HEK293T (cell line): ENCODE data around the gene HBP1.

Source experiments
- ARNT ChIP-seq: fragments of 450-650 bp; IDR thresholded peaks from 2 replicates; pipeline ENCODE4 v1.6.1; 2017; ENCODE audit warnings: mild to moderate bottlenecking
- BHLHE40 ChIP-seq: fragments of 450-650 bp; IDR thresholded peaks from 2 replicates; pipeline ENCODE4 v1.6.1; 2016; ENCODE audit warnings: mild to moderate bottlenecking, moderate library complexity, borderline replicate concordance
- ELF4 ChIP-seq: fragments of 450-650 bp; IDR thresholded peaks from 2 replicates; pipeline ENCODE4 v1.6.1; 2017; ENCODE audit warnings: antibody characterized with exemption
- FOXK2 ChIP-seq: fragments of 450-650 bp; IDR thresholded peaks from 2 replicates; pipeline ENCODE4 v1.6.1; 2016; ENCODE audit warnings: mild to moderate bottlenecking
- FOXM1 ChIP-seq: fragments of 450-650 bp; IDR thresholded peaks from 2 replicates; pipeline ENCODE4 v1.6.1; 2017; ENCODE audit warnings: mild to moderate bottlenecking, borderline replicate concordance
- L3MBTL2 ChIP-seq: fragments of 450-650 bp; conservative IDR thresholded peaks from 2 replicates; pipeline ENCODE4 v1.6.1; 2016; ENCODE audit warnings: mild to moderate bottlenecking
- LEF1 ChIP-seq: fragments of 450-650 bp; IDR thresholded peaks from 2 replicates; pipeline ENCODE4 v1.6.1; 2017; ENCODE audit warnings: mild to moderate bottlenecking, borderline replicate concordance
- NFRKB ChIP-seq: fragments of 450-650 bp; IDR thresholded peaks from 2 replicates; pipeline ENCODE4 v1.6.1; 2016; ENCODE audit warnings: mild to moderate bottlenecking, moderate library complexity
- SP1 ChIP-seq: fragments of 450-650 bp; IDR thresholded peaks from 2 replicates; pipeline ENCODE4 v1.6.1; 2017
- SUZ12 ChIP-seq: fragments of 450-650 bp; IDR thresholded peaks from 2 replicates; pipeline ENCODE4 v1.6.1; 2016; ENCODE audit warnings: mild to moderate bottlenecking
- TARDBP ChIP-seq: fragments of 450-650 bp; IDR thresholded peaks from 2 replicates; pipeline ENCODE4 v1.6.1; 2016
- ZNF384 ChIP-seq: fragments of 450-650 bp; IDR thresholded peaks from 2 replicates; pipeline ENCODE4 v1.6.1; 2016
- TF ChIP-seq, protein P1 (sequence below): fragments of 450-650 bp; IDR thresholded peaks from 2 replicates; pipeline ENCODE4 v1.6.1; 2016

DNA sequence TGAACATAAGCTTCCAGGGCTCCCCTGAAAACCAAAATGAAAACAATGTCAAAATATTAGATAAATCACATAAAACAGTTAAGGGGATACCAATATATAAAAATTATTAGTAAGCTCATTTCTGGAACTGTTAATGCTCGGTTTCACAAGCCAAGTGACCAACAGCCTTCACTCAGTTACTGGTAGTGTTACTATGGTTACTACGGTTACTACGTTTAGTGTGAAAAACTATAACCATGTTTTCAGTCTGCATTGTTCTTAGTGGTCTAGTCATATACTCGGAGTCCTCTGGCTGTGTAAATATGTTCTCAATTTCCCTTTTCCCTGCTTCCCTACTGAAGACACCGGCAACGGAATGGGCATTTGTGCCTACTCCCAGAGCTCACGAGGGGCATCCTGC is 34.8 kb downstream of the HBP1 start:
- TF ChIP-seq ELF4 (no peak), TARDBP (no peak), SUZ12 (no peak), BHLHE40 (no peak), NFRKB (no peak), ZNF384 (no peak), FOXK2 (no peak), SP1 (no peak), ARNT (no peak), L3MBTL2 (no peak), LEF1 (no peak), FOXM1 (no peak)
- TF ChIP-seq, protein P1, sequence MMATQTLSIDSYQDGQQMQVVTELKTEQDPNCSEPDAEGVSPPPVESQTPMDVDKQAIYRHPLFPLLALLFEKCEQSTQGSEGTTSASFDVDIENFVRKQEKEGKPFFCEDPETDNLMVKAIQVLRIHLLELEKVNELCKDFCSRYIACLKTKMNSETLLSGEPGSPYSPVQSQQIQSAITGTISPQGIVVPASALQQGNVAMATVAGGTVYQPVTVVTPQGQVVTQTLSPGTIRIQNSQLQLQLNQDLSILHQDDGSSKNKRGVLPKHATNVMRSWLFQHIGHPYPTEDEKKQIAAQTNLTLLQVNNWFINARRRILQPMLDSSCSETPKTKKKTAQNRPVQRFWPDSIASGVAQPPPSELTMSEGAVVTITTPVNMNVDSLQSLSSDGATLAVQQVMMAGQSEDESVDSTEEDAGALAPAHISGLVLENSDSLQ: no peak
